SK-N-SH (cell line): ENCODE measurements around the gene ITPRID1. TPM values are rescaled to one million over a fixed set of nuclear protein-coding genes. Genes with fewer than 3 reads are reported as not detected.

ENCODE experiments used
- CTCF ChIA-PET: fragments of 300-600, 350-600 bp; formaldehyde crosslinking; extraction: SDS; loops from one replicate; lab custom pipeline; 2021; lab: Yijun Ruan, JAX
- POLR2A ChIA-PET: fragments of 350-600 bp; sonication (Branson Sonifier 250); formaldehyde crosslinking; extraction: SDS; loops from one replicate; lab custom pipeline; 2020; ENCODE audit warnings: antibody characterized with exemption, inconsistent platforms; lab: Yijun Ruan, JAX
- DNase-seq: peaks from one replicate; pipeline ENCODE4 v3.0.0; 2012
- H2AFZ ChIP-seq: fragments of 200-600 bp; sonication (generic); 2 replicates; pipeline ENCODE4 v1.8.1; 2016; ENCODE audit warnings: antibody characterized with exemption, mild to moderate bottlenecking, low read depth
- H3F3A ChIP-seq: fragments of 200-600 bp; sonication (generic); replicated peaks from 2 replicates; pipeline ENCODE3; 2016; ENCODE audit warnings: antibody characterized with exemption, mild to moderate bottlenecking; ENCODE audit not compliant: insufficient read depth
- H3K27ac ChIP-seq, 2 experiments: fragments of 200-500 bp in 1 of 2; fragments of 200-600 bp in 1 of 2; sonication (Bioruptor generic) in 1 of 2; sonication (generic), shearing (Covaris generic) in 1 of 2; 2 replicates each; pipeline versions ENCODE4 v1.5.1 to v1.6.1; 2014 to 2016; ENCODE audit warnings: low read depth in 2 of 2, inconsistent platforms in 1 of 2, low read length in 1 of 2, mild to moderate bottlenecking in 1 of 2, mixed read lengths in 1 of 2
- H3K27me3 ChIP-seq: fragments of 200-600 bp; sonication (generic), shearing (Covaris generic); 2 replicates; pipeline ENCODE4 v1.6.1; 2016; ENCODE audit warnings: mixed run types; ENCODE audit not compliant: insufficient read depth
- H3K36me3 ChIP-seq, 2 experiments: fragments of 200-500 bp in 1 of 2; fragments of 200-600 bp in 1 of 2; sonication (Bioruptor generic) in 1 of 2; sonication (generic) in 1 of 2; replicated peaks in 1 of 2; 2 replicates each; pipeline versions ENCODE3 to v1.5.1; 2014 to 2016; ENCODE audit warnings: low read length in 1 of 2, mild to moderate bottlenecking in 1 of 2; ENCODE audit not compliant: insufficient read depth in 2 of 2, control insufficient read depth in 1 of 2
- H3K4me1 ChIP-seq, 2 experiments: fragments of 200-500 bp in 1 of 2; fragments of 200-600 bp in 1 of 2; sonication (Bioruptor generic) in 1 of 2; sonication (generic), shearing (Covaris generic) in 1 of 2; 2 replicates each; pipeline versions ENCODE4 v1.5.1 to v1.6.1; 2014 to 2016; ENCODE audit warnings: low read depth in 1 of 2, low read length in 1 of 2, mixed run types in 1 of 2; ENCODE audit not compliant: insufficient read depth in 2 of 2, control insufficient read depth in 1 of 2
- H3K4me2 ChIP-seq: fragments of 200-600 bp; sonication (generic), shearing (Covaris generic); 2 replicates; pipeline ENCODE4 v1.6.1; 2017; ENCODE audit warnings: mixed run types
- H3K4me3 ChIP-seq, 2 experiments: fragments of 200-500 bp in 1 of 2; fragments of 200-600 bp in 1 of 2; sonication (Bioruptor generic) in 1 of 2; sonication (generic), shearing (Covaris generic) in 1 of 2; 2 replicates each; pipeline versions ENCODE4 v1.5.1 to v1.8.1; 2014 to 2016; ENCODE audit warnings: low read depth in 2 of 2, inconsistent platforms in 1 of 2, low read length in 1 of 2, mild to moderate bottlenecking in 1 of 2, mixed read lengths in 1 of 2, moderate library complexity in 1 of 2
- H3K79me2 ChIP-seq: fragments of 200-600 bp; sonication (generic); 2 replicates; pipeline ENCODE4 v1.8.1; 2017; ENCODE audit warnings: mild to moderate bottlenecking; ENCODE audit not compliant: insufficient read depth
- H3K9ac ChIP-seq: fragments of 200-600 bp; sonication (generic); 2 replicates; pipeline ENCODE4 v1.6.1; 2017; ENCODE audit warnings: mixed run types
- H3K9me2 ChIP-seq: fragments of 200-600 bp; sonication (generic); 2 replicates; pipeline ENCODE4 v1.6.1; 2017; ENCODE audit warnings: mixed run types
- H3K9me3 ChIP-seq: fragments of 200-600 bp; sonication (generic); 2 replicates; pipeline ENCODE4 v1.6.1; 2017; ENCODE audit warnings: mixed run types, mild to moderate bottlenecking, moderate library complexity
- H4K20me1 ChIP-seq: fragments of 200-600 bp; sonication (generic); 2 replicates; pipeline ENCODE4 v1.6.1; 2017; ENCODE audit warnings: mild to moderate bottlenecking, mixed run types; ENCODE audit not compliant: insufficient read depth
- CHD2 ChIP-seq: fragments of 150-350 bp; IDR thresholded peaks from 2 replicates; pipeline ENCODE4 v1.6.1; 2018; ENCODE audit warnings: low read length; ENCODE audit not compliant: partially characterized antibody
- FOXJ3 ChIP-seq: sonication (generic); formaldehyde crosslinking; IDR thresholded peaks from 2 replicates; pipeline ENCODE4 v1.5.1; 2020; ENCODE audit warnings: mild to moderate bottlenecking, missing genetic modification reagents
- IRF3 ChIP-seq: fragments of 150-350 bp; IDR thresholded peaks from 2 replicates; pipeline ENCODE4 v1.6.1; 2016; ENCODE audit warnings: mild to moderate bottlenecking, low read depth, low read length
- MEF2A ChIP-seq: IDR thresholded peaks from 2 replicates; pipeline ENCODE4 v1.4.0; 2012; ENCODE audit warnings: low read depth, borderline replicate concordance
- POLR2AphosphoS5 ChIP-seq: IDR thresholded peaks from 2 replicates; pipeline ENCODE4 v1.6.1; 2012; ENCODE audit warnings: low read depth, low read length
- RCOR1 ChIP-seq: fragments of 150-350 bp; IDR thresholded peaks from 2 replicates; pipeline ENCODE4 v1.6.1; 2017; ENCODE audit warnings: antibody characterized with exemption, low read length
- REST ChIP-seq: IDR thresholded peaks from 2 replicates; pipeline ENCODE4 v1.6.1; 2012; ENCODE audit warnings: mild to moderate bottlenecking, low read depth, low read length, moderate library complexity
- RFX5 ChIP-seq: IDR thresholded peaks from 2 replicates; pipeline ENCODE4 v1.6.1; 2012; ENCODE audit warnings: mild to moderate bottlenecking, improper control_type of control experiment, low read length
- SIN3A ChIP-seq: IDR thresholded peaks from 2 replicates; pipeline ENCODE4 v1.6.1; 2012; ENCODE audit warnings: low read depth, mild to moderate bottlenecking, low read length, moderate library complexity, borderline replicate concordance
- SMC3 ChIP-seq: IDR thresholded peaks from 2 replicates; pipeline ENCODE4 v1.6.1; 2012; ENCODE audit warnings: low read depth, low read length, improper control_type of control experiment
- TCF12 ChIP-seq: IDR thresholded peaks from 2 replicates; pipeline ENCODE4 v1.4.0; 2012
- USF2 ChIP-seq: fragments of 150-350 bp; IDR thresholded peaks from 2 replicates; pipeline ENCODE4 v1.6.1; 2017; ENCODE audit warnings: antibody characterized with exemption, low read length, low read depth, borderline replicate concordance
- WGBS: methylation state at CpG from one replicate; pipeline ENCODE4 v1.1.6; 2017; ENCODE audit warnings: low lambda C conversion rate; 5-methylcytosine and 5-hydroxymethylcytosine counted together
- polyA plus RNA-seq, 3 experiments: library from polyadenylated mRNA; depleted of rRNA; stranded (reverse); fragments of >200 nt; gene quantifications; 2 replicates each; pipeline ENCODE4 v1.2.3, GENCODE V29; 2012

Gene ITPRID1
- polyA plus RNA-seq, 1 of the 3 experiments (the other 2 are of a cell fraction) = not detected

- TF ChIP-seq IRF3 = no peak
These were observed 39.8 kb downstream of the ITPRID1 start (continued) for GRCh38 chr7:31553661-31554081.

GRCh38 chr7:31562002-31562401, 48.1 kb downstream of the ITPRID1 start:
- ChIA-PET POLR2A (no interaction called here), CTCF (interaction anchor here (0.6 kb wide), 1 partner anchor 386 kb away, joined by 3 read pairs; no protein-coding TSS in a partner anchor)
- Histone ChIP-seq H3K4me2 (no peak overlapping the region), H3K27ac (no peak overlapping the region), H2AFZ (no peak overlapping the region), H4K20me1 (no peaks in the 10 kb centered on the region), H3K9me2 (no peaks in the 10 kb centered on the region), H3K9me3 (no peaks in the 10 kb centered on the region), H3F3A (no peaks in the 10 kb centered on the region), H3K36me3 (no peaks in the 10 kb centered on the region), H3K79me2 (no peaks in the 10 kb centered on the region), H3K9ac (no peak overlapping the region), H3K4me1 (no peaks in the 10 kb centered on the region), H3K4me3 (no peak overlapping the region), H3K27me3 (peaks cover 25% of the 10 kb centered on the region; the same call in 1 of the 2 replicates)
- WGBS = 6% methylated on average over 1 of the region's 1 CpG
- TF ChIP-seq USF2 (no peak), SIN3A (no peak), SMC3 (no peak), TCF12 (no peak), RCOR1 (no peak), RFX5 (no peak), FOXJ3 (no peak), MEF2A (no peak), POLR2AphosphoS5 (no peak), REST (no peak), CHD2 (no peak)
- no peak for DNase-seq
